Testis (tissue), 2 donors: ENCODE data around the gene CLNK.

Experiments used
- POLR2A ChIP-seq: fragments of 450-650 bp; IDR thresholded peaks from one replicate; pipeline ENCODE4 v1.6.1; 2017; ENCODE audit warnings: antibody characterized with exemption, mild to moderate bottlenecking, moderate library complexity
- TF ChIP-seq, protein P1 (sequence below), 3 experiments: fragments of 450-650 bp in 2 of 3; fragments of 200-600 bp in 1 of 3; sonication (generic) in 1 of 3; IDR thresholded peaks; one replicate each; pipeline ENCODE4 v1.5.1; 2016 to 2019; ENCODE audit warnings: antibody characterized with exemption in 3 of 3, mild to moderate bottlenecking in 2 of 3, moderate library complexity in 1 of 3

DNA sequence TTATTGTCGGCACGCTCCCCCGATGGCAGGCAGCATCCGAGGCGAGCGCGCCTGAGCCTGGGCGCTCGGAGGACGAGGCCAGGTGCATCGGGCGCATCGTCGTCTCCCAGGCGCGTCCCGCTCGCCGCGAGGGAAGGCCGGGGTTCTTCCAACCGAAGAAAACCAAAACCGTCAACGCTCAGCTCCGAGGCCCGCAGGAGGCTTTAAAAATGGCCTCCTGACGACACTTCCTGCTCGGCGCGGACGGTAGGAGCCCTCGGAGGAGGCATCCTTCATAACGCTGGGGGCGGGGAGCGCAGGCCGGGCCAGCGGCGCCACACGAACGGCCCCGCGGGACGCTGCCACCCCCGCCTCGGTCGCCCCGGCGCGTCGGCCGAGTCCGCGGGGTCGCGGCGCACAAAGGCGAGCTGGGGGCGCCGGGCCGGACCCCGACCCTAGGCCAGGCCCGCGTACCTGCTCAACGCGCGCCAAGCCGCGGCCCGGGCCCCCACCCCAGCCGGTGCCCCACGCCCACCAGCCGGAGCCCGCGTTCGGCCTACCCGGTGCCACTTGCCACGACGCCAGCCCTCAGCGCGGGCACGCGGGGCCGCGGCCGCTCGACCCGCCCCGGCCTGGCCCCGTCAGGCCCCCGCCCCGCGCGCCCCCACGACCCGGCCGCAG lies 227.8 kb downstream of the CLNK start:
- TF ChIP-seq, protein P1, sequence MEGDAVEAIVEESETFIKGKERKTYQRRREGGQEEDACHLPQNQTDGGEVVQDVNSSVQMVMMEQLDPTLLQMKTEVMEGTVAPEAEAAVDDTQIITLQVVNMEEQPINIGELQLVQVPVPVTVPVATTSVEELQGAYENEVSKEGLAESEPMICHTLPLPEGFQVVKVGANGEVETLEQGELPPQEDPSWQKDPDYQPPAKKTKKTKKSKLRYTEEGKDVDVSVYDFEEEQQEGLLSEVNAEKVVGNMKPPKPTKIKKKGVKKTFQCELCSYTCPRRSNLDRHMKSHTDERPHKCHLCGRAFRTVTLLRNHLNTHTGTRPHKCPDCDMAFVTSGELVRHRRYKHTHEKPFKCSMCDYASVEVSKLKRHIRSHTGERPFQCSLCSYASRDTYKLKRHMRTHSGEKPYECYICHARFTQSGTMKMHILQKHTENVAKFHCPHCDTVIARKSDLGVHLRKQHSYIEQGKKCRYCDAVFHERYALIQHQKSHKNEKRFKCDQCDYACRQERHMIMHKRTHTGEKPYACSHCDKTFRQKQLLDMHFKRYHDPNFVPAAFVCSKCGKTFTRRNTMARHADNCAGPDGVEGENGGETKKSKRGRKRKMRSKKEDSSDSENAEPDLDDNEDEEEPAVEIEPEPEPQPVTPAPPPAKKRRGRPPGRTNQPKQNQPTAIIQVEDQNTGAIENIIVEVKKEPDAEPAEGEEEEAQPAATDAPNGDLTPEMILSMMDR (IDR thresholded peaks at IDR 0.05), result no peak
- no peak for TF ChIP-seq POLR2A
